HG03575 (cell line): Measurements from ENCODE around the gene FCRL5.
"Not testable (repeated sequence)": the region's sequence is repeated elsewhere in the genome, so short reads cannot be mapped to it uniquely, and the experiment has no call there.

Source experiments
- ATAC-seq: cut with Tn5 transposase; IDR thresholded peaks from one replicate; pipeline ENCODE4 v1.9.1; 2021; ENCODE audit not compliant: unreplicated experiment, insufficient number of reproducible peaks, low FRiP score; ENCODE audit errors: extremely low read depth

The FCRL5 gene

GRCh38 chr1:157496121-157496526 is 56.2 kb downstream of the FCRL5 start:
- no peak for ATAC-seq

DNA sequence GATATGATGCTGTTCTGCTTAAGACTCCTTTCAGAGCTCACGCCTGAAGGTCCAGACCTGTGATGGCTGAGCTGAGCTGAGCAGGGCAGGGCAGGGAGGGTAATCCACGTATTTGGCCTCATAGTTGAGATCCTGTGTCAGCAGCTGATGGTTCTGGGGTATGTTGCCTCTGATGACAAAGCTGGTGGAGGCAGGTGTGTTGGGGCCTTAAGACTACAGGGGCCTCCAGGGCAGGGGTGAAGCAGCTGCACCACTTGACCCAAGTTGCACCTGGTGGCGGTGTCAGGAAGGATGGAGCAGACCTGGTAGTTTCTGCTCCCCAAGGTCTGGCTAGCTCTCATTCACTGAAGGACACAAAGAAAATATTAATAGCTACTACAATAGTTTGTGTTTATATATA is 57.0 kb downstream of the FCRL5 start:
- no peak for ATAC-seq

DNA sequence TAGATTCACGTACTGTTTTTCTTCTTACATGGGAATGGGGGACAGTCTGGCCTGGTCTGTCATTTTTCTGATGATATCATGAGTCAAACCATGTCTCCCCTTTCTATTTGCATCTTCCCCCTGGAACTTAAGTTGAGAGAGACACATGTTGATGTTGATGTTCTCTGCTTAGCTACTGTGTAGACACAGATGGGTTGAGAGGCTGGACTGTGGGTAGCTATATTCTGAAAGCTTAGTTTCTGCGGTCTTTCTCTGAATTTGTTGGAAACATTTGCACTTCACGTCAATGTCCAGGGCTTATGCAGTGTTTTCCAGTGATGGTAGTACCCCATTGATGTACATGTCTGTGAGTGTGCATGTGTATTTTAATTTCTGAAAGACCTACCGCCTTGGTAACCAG is 58.2 kb downstream of the FCRL5 start:
- ATAC-seq, result no peak

- ATAC-seq, result no peak
Measured at GRCh38 chr1:157490467-157491165, 61.7 kb downstream of the FCRL5 start.

DNA sequence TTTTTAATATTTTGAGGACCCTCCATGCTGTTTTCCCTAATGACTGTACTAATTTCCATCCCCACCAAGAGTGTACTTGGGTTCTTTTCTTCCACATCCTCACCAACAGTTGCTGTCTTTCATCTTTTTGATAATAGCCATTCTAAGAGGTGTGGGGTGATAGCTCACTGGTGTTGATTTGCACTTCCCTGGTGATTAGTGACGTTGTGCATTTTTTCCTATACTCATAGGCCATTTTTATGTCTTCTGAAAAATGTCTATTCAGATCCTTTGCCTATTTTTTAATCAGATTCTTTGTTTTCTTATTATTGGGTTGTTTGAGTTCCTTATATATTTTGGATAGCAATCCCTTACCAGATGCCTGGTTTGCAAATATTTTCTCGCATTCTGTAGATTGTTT is 64.2 kb downstream of the FCRL5 start:
- no peak for ATAC-seq

DNA sequence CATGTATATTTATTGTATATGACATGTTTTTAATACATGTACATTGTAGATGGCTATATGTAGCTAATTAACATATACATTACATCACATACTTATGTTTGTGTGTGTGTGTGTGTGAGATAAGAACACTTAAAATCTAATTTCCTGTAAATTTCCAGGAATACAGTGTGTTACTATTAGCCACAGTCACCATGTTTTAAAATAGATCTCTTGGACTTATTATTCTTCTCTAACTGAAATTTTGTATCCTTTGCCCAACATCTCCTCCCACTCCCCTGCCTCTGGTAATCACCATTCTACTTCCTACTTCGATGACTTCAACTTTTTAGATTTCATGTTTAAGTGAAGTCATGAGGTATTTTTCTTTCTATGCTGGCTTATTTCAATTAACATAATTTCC is 64.8 kb downstream of the FCRL5 start:
- no peak for ATAC-seq

DNA sequence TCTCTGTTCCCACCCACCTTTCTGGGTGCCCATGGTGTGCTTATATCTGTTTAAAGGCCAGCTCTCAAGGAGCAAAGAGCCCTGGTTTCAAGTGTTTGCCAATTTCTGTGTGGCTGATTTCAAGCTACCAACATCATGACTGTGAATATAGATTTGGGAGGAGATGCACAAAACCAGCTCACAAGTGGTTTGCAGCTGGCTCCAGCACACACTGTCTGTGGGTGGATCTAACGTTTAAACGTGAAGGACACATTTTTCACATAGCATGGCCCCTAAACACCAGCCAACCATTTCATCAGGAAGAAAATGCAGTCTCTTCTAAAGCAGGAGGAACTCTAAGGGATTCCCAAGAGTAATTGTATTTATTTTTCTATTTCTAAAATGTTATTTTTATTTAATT is 65.2 kb downstream of the FCRL5 start:
- ATAC-seq, result no peak

- not testable (repeated sequence) for ATAC-seq
Measured at GRCh38 chr1:157486400-157486799, 65.9 kb downstream of the FCRL5 start.

- ATAC-seq, result no peak
Measured at GRCh38 chr1:157485793-157486192, 66.5 kb downstream of the FCRL5 start.

GRCh38 chr1:157484573-157484972 is 67.7 kb downstream of the FCRL5 start:
- no peak for ATAC-seq

DNA sequence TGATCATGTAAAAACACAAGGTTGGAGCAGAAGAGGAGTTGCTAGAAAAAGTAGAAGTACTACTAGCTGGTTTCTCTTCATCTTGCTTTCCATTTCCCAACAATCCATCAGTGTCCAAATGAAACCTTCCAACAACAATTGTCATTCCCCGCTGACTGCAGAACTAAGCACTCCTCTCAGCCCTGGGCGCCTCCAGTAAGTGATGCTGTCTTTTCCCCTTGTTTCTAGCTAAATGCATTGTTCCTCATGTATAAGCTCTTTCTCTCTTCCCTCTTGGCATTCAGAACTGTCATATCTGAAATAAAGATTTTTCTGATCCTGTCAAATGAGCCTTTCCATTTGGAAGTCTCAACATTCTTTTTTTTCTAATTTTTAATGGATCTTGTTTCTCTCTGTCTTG is 68.7 kb downstream of the FCRL5 start:
- ATAC-seq, result no peak

GRCh38 chr1:157482717-157483116 is 69.6 kb downstream of the FCRL5 start:
- ATAC-seq, result no peak

DNA sequence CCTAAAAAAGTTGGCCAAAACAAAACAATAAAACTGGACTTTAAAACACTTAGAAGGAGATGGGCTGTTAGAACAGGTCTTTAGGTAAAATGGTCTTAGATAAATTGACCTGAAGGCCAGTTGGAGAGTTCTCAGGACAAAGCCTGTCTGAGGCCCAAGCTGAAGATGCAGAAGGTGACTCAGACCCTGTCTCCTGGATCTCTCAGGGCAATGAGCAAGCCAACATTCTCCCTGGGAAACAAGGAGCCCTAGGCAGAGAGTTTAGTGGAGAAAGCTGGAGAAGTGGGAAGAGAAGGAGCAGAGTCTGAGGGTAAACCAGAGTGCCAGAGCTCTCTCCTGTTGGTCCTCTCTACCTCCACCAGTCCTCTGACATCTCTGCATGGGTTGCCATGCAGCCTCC is 70.1 kb downstream of the FCRL5 start:
- ATAC-seq, result no peak

DNA sequence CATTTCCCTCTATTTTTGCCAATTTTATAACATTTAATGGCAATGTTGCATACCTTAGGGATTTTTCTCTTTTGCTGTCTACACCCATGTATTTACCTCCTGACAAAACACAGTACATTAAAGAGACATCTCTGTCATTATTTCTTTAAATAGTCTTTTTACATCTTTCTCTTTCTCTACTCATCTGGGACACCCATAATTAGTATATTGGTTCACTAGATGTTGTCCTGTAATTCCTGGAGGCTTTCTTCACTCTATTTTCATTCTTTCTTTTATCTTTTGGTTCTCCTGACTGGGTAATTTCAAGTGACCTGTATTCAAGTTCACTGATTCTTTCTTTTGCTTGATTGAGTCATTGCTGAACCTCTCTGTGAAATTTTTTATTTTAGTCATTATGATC is 74.3 kb downstream of the FCRL5 start:
- ATAC-seq, result no peak

DNA sequence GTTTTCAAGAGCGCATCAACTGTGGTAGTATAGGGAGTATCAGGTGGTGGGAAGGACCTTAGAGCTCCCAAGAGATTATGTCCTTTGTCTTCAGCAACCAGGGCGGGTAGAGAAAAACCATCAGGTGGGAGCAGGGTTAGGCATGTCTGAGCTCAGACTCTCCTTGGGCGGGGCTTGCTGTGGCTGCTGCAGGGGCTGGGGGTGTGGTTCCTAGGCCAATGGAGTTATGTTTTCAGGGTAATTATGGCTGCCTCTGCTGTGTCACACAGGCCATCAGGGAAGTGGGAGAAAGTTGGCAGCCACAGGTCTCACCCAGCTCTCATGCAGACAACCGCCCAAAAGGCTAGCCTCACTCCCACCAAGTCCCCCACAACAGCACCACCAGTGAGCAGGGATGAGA is 74.9 kb downstream of the FCRL5 start:
- ATAC-seq, result no peak

DNA sequence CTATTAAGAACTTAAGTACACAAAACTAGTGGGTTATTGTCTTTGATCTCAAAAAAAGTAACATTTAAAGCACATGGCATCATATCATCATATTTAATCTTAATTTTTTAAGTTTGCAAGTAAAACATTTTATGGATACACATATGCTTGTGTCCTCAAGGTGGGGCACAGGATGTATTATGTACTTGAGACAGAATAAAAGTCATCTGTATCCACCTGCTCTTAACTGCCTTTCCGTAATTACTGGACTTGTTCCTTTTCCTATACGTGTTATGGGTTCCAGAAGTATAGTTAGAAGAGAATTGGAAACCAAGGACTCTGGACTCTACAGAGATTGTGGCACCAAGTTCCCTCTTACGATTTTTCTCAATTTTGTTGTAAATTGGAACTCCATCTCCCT is 79.4 kb downstream of the FCRL5 start:
- no peak for ATAC-seq

DNA sequence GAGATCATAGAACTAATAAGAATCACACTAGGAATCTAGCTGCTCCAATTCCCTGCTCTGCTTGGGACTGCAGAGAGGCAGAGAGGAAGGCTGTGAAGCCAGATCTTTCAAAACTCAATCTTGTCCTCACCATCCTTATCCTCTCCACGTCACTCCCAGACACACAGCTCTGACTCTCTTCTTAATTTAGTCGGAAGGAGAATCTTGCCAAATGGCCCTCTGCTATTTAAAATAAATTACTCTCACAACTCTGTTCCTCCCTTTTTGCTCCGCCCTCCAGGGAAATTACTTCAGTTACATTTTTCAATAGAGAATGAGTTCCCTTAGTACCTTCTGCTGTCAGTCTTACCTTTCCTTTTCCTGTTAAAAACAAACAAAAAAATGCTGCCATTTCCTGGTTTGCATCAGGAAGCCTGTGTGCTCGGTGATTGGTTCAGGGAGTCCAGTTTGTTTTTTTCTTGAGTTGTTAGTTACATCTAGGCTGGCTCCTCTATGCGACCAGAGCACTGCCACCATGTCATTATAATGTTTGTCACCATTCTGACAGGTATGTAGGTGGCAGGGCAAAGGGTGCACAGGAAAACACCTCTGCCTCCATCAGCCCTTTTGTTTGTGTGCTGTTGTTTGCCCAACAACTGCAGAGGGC is 80.1 kb downstream of the FCRL5 start:
- no peak for ATAC-seq

DNA sequence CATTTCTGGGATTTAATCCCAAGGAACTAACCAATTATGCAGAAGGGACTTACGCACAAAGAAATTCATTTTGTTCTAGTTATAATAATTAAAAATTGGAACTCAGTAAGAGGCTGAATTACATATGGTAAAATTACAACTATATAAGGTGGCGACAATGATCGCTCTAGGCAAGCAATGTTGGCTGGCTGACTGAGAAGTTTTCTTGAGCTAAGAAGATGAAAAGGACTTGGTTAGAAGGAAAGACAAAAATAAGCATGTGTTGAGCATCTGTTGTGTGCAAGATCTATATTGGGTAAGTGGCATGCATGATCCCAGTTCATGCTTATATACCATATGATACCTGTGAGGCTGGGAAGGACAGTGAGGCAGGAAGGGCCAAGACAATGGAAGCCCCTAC is 80.8 kb downstream of the FCRL5 start:
- no peak for ATAC-seq

- ATAC-seq, result no peak
Measured at GRCh38 chr1:157469752-157470675, 82.3 kb downstream of the FCRL5 start.

GRCh38 chr1:157469300-157469699 is 83.0 kb downstream of the FCRL5 start:
- ATAC-seq, result no peak
